Hematopoietic multipotent progenitor cell (in vitro differentiated cells): ENCODE results near the gene SELPLG. TPM values are rescaled to one million over a fixed set of nuclear protein-coding genes. Genes with fewer than 3 reads are reported as not detected.
A peak's percentile ranks its signal among the peaks of the same experiment; 100 is the strongest.
"Not testable (repeated sequence)": the region's sequence is repeated elsewhere in the genome, so short reads cannot be mapped to it uniquely, and the experiment has no call there.

Experiments used
- DNase-seq, 3 donors: peaks; one replicate each; pipeline ENCODE4 v3.0.0-alpha.2; 2011 to 2015; ENCODE audit warnings: low read depth in 2 of 3, low spot score in 2 of 3
- total RNA-seq: library from RNA; depleted of rRNA; stranded (reverse); fragments of >200 nt; gene quantifications from one replicate; pipeline ENCODE4 v1.2.3, GENCODE V29; 2012

Gene SELPLG
- total RNA-seq, 1 donor: 103 TPM

- DNase-seq: no peak
These were observed 10.7 kb downstream of the SELPLG start for GRCh38 chr12:108622921-108623514.

DNA sequence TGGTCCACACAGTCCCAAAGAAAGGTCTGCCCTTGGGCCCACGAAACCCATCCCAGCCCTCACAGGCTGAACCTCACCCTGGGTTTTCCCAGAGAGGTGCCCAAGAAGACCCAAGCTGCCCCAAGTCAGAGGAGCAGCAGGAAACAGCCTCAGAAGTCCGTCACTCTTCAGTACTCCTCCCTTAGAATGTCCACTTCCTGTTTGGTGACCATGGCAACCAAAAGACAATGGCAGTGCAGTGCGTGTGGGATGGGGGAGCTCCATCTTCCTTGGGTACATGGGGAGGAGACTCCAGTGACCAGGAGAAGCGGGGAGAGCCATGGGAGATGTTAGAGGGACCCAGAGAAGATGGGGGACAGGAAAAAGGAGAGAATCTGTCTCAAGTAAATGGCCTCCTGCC lies 11.3 kb downstream of the SELPLG start:
- no peak for DNase-seq

DNA sequence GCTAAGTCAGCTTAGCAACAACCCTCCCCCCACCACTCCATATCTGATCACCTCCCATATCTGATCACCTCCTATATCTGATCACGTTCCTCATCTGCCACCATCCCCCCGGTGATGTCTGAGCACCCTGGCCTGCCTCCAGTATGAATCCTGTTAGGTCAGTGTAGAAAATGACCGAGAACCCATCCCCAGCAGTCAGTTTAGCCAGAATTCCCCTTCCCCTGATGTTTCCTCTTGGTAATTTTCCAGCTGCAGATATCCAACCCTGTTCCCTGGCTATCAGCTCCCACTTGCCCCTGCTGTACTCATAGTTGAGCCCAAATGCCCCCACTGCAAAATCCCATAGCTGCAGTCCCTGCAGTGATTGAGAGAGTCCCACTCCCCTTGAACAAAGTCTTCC lies 12.5 kb downstream of the SELPLG start:
- no peak for DNase-seq

DNA sequence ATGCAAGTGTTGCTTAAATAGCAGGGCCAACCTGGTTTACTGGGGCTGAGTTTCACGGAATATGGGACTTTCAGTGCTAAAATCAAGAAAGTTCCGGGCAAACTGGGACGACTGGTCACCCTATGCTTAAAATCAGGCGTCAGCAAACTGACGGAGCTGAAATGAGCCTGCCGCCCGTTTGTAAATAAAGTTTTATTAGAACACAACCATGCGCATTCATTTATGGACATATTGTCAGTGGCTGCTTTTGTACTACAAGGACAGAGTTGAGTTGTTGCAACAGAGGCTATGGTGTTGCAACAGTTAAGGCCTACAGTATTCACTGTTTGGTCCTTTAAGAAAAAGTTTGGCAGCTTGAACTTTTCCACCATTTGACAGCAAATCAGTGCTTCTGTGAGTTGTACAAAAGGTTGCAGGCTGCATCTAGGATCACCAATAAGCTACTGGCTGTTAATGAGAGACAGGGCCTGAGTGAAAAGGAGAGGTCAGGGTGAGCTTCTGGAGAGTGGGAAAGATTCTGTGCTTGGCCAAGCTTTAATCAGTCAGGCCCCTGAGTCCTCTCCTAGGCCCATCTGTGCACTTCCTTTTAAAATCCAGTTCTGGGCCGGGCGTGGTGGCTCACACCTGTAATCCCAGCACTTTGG lies 13.3 kb downstream of the SELPLG start:
- DNase-seq: no peak

- no peak for DNase-seq
These were observed 14.1 kb downstream of the SELPLG start for GRCh38 chr12:108619369-108620160.

GRCh38 chr12:108618953-108619274 lies 14.8 kb downstream of the SELPLG start:
- not testable (repeated sequence) for DNase-seq

DNA sequence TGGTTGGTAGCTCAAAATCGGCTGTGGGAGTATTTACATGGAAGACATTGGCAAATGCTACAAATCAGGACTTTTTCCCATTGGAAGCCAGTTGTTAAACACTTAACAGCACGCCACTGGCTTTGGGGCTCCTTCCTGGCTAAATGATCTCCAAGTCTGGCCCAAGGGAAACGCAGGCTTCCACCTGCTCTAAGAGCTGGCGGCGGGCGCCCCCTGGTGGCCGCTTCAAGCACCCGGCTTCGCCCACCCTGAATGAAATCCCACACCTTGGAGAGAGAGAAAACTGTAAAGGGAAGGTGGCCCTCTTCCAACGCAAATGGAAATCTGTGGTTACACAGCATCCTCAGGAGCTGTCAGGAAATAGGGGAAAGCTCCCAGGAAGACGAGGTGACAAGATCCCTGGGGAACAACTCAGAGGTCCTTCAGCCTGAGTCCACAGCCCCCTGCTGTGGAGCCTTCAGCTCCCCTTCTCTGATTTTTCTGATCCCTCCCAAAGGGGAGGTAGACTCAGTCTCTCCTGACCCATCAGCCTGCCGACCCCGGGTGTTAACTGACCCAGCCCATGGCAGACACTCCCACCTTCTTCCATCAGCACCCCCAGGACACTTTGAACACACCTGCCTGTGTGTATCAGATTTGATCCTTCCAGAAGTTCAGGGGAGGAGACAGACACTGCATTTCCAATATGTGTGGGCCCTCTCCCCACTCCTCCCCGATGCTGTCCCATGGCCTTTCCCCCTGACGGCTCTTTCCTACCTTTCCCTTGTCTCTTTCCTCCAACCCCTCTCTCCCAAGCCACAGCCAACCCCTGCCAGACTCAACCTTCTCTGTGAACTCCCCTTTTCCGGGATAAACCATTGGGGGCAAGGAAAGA lies 15.4 kb downstream of the SELPLG start:
- peak; percentile 73 to 81 (median 76) for DNase-seq

DNA sequence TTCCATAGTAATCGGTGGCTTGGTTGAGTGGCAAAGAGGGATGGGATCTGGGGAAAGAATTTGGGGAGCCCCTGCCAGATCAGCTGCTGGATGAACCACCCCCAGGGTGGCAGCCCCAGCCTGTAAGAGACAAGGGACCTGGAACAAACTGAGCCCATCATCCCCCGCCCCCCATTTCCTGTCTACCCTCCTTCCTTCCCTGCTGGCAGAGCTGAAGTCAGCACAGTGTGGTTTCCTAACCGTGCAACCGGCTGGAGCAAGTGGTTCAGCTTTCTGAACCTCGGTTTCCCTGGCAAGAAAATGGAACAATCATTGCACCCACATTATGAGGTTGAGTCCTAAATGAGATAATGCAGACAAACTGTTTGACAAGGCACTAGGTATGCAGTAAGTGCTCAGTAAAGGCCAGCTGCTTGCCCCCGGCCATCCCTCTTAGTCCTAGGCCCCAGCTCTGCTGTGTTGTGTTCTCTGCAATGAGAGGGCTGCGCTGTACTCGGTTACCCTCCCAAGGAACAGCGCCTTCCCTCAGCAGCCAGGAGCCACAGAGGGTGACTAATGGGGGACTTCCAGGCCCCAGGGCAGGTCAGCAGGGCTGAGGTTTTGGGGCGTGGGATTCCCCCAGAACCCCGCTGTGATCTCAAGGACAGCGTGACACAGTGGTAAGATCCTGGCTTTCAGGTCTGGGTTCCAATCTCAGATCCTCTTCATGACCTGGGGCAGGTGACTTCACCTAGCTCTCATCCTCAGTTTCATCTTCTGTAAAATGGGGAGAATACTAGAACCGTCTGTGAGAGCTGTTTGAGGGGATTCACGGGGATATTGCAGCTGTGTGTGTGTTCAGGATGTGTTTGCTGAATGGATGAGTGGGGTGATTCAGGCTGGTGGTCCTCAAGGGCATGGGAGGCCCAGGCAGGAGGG lies 16.5 kb downstream of the SELPLG start:
- DNase-seq: peak; percentile 54 to 82 (median 63)

- DNase-seq: no peak
These were observed 17.3 kb downstream of the SELPLG start for GRCh38 chr12:108616359-108616758.

DNA sequence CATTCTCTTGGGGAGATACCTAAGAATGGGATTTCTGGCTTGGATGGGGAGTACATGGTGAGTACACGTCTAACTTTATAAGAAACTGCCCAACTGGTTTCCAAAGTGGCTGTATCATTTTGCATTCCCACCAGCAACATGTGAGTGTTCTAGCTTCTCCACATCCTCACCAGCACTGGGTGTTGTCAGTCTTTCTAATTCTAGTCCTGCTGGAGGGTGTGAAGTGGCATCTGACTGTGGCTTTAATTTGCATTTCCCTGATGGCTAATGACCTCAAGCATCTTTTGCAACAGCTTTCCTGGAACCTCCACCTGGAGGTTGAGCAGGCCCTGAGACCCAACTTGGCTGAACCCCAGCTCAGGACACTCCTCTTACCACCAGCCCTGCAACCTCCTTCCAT lies 17.8 kb downstream of the SELPLG start:
- DNase-seq: no peak

- no peak for DNase-seq
These were observed 19.1 kb downstream of the SELPLG start for GRCh38 chr12:108614639-108615038.

GRCh38 chr12:108614041-108614440 lies 19.7 kb downstream of the SELPLG start:
- DNase-seq: no peak

DNA sequence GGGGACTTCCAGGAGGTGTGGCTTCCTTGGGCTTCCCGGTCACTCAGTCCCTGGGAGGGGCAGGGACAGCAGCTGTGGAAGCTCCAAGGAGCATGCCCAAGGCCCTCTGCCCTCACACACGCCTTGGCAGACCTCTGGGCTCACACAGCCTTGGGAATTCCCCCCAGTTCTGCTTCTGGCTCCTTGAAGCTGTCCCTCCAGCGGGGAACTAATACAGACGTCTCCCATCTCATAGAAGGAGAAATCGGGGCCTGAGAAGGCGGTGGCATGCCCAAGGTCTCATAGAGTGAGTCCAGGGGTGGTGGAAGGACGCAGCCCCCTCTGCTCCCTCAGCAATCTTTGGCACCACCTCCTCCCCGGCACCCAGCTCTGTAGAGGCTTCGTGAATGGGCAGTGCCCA lies 20.1 kb downstream of the SELPLG start:
- no peak for DNase-seq

- no peak for DNase-seq
These were observed 20.9 kb downstream of the SELPLG start for GRCh38 chr12:108612788-108613282.

- DNase-seq: peak in 1 of 3 donors; percentile 74
These were observed 21.7 kb downstream of the SELPLG start for GRCh38 chr12:108611884-108612415.

DNA sequence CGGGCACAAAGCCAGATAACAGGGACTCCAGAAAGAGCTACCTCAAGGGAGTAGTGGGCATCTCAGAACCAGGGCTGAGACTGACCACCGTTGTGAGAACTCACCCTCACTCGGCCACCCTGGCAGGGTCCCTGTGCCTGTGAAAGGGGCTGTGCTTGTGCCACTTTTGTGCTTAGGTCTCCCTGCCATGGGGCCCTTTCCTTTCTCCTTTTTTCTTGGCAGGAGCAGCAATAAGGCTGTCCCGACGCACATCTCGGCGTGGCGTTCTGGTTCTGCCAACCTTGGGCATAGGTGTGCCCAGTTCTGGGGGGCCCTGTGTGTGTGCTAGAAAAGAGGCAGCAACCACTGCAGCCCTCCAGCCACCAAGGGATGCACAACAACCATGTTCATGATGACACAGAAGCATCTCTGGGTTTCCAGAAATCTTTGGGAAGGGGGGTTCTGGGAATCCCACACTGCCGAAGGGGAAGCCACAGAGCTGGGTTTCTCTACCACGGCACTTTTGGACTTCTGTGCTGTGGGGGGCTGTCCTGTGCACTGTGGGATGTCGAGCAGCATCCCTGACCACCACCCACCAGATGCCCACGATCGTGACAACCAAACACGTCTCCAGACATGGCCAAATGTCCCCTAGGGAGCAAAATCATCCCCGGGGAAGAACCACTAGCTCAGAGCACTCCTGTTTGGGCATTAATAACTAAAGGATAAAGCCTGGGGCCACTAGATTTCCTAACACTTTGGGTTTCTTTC lies 22.7 kb downstream of the SELPLG start:
- no peak for DNase-seq

DNA sequence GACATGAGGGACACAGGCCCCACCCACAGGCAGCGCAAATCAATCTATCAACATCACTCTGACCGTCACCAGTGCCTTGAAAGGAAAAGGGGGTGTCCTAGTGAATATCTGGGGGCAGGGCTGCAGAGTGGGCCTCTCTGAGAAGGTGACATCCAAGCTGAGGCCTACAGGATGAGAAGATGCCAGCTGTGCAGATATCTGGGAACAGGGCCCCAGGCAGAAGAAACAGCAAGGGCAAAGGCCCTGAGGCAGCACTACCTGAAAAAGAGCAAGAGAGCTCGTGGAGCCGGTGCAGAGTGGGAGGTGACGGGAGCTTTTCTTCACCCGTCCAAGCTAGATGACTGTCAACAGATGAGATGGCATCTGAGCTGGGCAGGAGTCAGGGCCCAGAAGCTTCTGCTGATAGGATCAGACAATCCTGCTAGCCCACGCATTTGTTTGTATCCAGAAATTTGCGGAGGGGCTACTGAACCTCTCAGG lies 23.3 kb downstream of the SELPLG start:
- DNase-seq: no peak

DNA sequence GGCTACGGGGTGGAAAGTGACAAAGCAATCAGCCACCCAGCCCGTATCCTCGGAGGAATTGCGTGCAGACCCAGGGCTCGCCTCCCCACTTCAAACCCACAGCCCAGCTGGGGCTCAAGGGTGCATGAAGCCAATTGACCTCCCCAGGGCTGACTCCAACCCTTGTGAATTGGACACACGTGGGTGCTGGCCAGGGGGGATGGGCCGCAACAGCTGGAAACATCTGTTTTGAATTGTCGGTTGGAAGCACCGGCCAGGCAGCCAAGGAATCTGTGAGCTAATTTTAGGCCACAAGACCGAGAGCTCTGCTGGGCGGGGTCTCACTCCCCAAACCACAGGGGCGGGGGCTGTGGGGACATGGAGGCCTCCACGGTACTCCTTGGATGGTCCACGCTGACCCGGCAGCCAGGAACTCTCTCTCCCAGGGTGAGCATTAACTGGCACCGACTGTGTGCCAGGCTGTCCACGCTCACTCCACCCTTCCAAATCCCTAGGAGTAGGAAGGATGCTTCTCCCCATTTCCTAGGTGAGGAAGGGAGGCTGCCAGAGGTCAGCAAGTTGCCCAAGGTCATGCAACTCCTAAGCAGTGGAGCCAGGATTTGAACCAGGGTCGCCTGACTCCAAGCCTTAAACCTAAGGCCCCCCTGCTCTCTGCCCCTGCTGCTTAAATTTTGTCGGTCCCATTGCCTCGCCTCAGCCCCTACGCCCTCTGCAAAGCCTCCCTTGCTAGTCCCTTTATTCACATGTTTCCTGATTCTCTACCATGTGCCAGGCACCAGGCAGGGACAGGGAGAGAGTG lies 24.0 kb downstream of the SELPLG start:
- peak in 1 of 3 donors; percentile 80 for DNase-seq
